ENCODE results near the gene EIPR1. TPM values are rescaled to one million over a fixed set of nuclear protein-coding genes. Genes with fewer than 3 reads are reported as not detected.

Gene EIPR1
- total and polyA plus RNA-seq, 2 donors (not counting 3 experiments of a cell fraction or from before 2014, with no cell fraction given), result 30.8 to 57.3 TPM

DNA sequence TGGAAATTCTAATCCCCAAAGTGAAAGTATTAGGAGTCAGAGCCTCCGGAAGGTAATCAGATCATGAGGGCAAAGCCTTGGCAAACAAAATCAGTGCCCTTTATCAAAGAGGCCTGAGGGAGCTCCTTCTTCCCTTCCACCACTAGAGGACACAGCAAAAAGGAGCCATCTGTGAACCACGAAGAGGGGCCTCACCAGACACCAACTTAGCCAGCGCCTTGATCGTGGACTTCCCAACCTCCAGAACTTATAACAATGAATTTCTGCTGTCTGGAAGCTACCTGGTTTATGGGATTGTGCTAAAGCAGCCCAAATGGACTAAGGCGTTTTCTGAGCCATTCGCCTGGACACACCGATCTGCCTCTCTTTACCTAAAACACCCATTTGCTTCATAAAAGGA lies 133.1 kb downstream of the EIPR1 start:
- H3K4me3 ChIP-seq (replicated peaks in 1 of 3; ENCODE audit: insufficient read depth in 1 of 3, low read depth in 1 of 3, low read length in 3 of 3), result no peak overlapping the region
- H3K4me1 ChIP-seq (ENCODE audit: control insufficient read depth, extremely low read depth, insufficient read depth, low read length), result no peaks in the 10 kb centered on the region
- H3K79me2 ChIP-seq (ENCODE audit: control insufficient read depth, insufficient read depth, low read length), result no peaks in the 10 kb centered on the region
- H2AFZ ChIP-seq (ENCODE audit: low read depth, low read length), result no peak overlapping the region
- no peaks in the 10 kb centered on the region for H3K27me3 ChIP-seq (ENCODE audit: control insufficient read depth in 2 of 2, insufficient read depth in 2 of 2, low read length in 2 of 2)
- no peak for FAIRE-seq
- H3K9me3 ChIP-seq (replicated peaks; ENCODE audit: control insufficient read depth, insufficient read depth, low read length), result no peaks in the 10 kb centered on the region
- H4K20me1 ChIP-seq (replicated peaks; ENCODE audit: control insufficient read depth, extremely low read depth, insufficient read depth, low read length), result no peaks in the 10 kb centered on the region
- no peak overlapping the region for H3K27ac ChIP-seq (ENCODE audit: insufficient read depth, low read depth, low read length)
- H3K4me2 ChIP-seq (ENCODE audit: insufficient read depth, low read length), result no peak overlapping the region
- dilution Hi-C loops (cut with MboI; ENCODE audit: extremely low pct_ligation_motif_present, low sequenced_read_pairs) (no loop called here), intact Hi-C loops (cut with micrococcal nuclease) (no loop called here)
- H3K9me1 ChIP-seq (replicated peaks; ENCODE audit: control insufficient read depth, extremely low read depth, insufficient read depth, low read length), result peaks cover 2% of the 10 kb centered on the region
- H3K36me3 ChIP-seq (ENCODE audit: control insufficient read depth in 2 of 2, extremely low read depth in 1 of 2, insufficient read depth in 2 of 2, low read length in 2 of 2), result no peaks in the 10 kb centered on the region
- TF ChIP-seq GATA2 (IDR thresholded peaks at IDR 0.05; ENCODE audit: insufficient read depth, insufficient read length, low read depth, low read length), result no peak
- no peak for TF ChIP-seq EZH2 (IDR thresholded peaks at IDR 0.05; ENCODE audit: borderline replicate concordance, low read depth, low read length, severe bottlenecking)
- TF ChIP-seq FOS (IDR thresholded peaks at IDR 0.05; ENCODE audit: borderline replicate concordance, insufficient read depth, low read length), result no peak
- no peak for TF ChIP-seq MYC (IDR thresholded peaks at IDR 0.05; ENCODE audit: low read depth, low read length)
- TF ChIP-seq POLR2A (IDR thresholded peaks at IDR 0.05; ENCODE audit: low read depth, low read length), result no peak
- TF ChIP-seq, protein P1, sequence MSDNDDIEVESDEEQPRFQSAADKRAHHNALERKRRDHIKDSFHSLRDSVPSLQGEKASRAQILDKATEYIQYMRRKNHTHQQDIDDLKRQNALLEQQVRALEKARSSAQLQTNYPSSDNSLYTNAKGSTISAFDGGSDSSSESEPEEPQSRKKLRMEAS (IDR thresholded peaks at IDR 0.05; ENCODE audit: insufficient read depth, insufficient read length), result no peak
- DNase-seq (ENCODE audit: low read depth, low spot score), result no peak
- H3K9ac ChIP-seq (replicated peaks; ENCODE audit: extremely low read depth, insufficient read depth, low read length), result no peak overlapping the region
- POLR2A ChIA-PET, result no interaction called here
- CTCF ChIA-PET, result no interaction called here
- BruUV-seq (replicated peaks), result no TSS peak

- Histone ChIP-seq H3K79me2 (ENCODE audit: control insufficient read depth, insufficient read depth, low read length) (no peaks in the 10 kb centered on the region), H3K4me1 (ENCODE audit: control insufficient read depth, extremely low read depth, insufficient read depth, low read length) (no peaks in the 10 kb centered on the region), H3K27ac (ENCODE audit: insufficient read depth, low read depth, low read length) (no peak overlapping the region), H3K9me1 (replicated peaks; ENCODE audit: control insufficient read depth, extremely low read depth, insufficient read depth, low read length) (peaks cover 2% of the 10 kb centered on the region), H3K27me3 (ENCODE audit: control insufficient read depth in 2 of 2, insufficient read depth in 2 of 2, low read length in 2 of 2) (no peaks in the 10 kb centered on the region), H3K9ac (replicated peaks; ENCODE audit: extremely low read depth, insufficient read depth, low read length) (no peak overlapping the region), H3K4me2 (ENCODE audit: insufficient read depth, low read length) (no peak overlapping the region), H4K20me1 (replicated peaks; ENCODE audit: control insufficient read depth, extremely low read depth, insufficient read depth, low read length) (no peaks in the 10 kb centered on the region), H3K4me3 (replicated peaks in 1 of 3; ENCODE audit: insufficient read depth in 1 of 3, low read depth in 1 of 3, low read length in 3 of 3) (no peak overlapping the region), H3K36me3 (ENCODE audit: control insufficient read depth in 2 of 2, extremely low read depth in 1 of 2, insufficient read depth in 2 of 2, low read length in 2 of 2) (no peaks in the 10 kb centered on the region), H3K9me3 (replicated peaks; ENCODE audit: control insufficient read depth, insufficient read depth, low read length) (no peaks in the 10 kb centered on the region), H2AFZ (ENCODE audit: low read depth, low read length) (no peak overlapping the region)
- intact Hi-C loops (cut with micrococcal nuclease) (no loop called here), dilution Hi-C loops (cut with MboI; ENCODE audit: extremely low pct_ligation_motif_present, low sequenced_read_pairs) (no loop called here)
- no TSS peak for BruUV-seq (replicated peaks)
- no peak for DNase-seq (ENCODE audit: low read depth, low spot score)
- ChIA-PET CTCF (no interaction called here), POLR2A (no interaction called here)
- TF ChIP-seq POLR2AphosphoS5 (IDR thresholded peaks at IDR 0.05; ENCODE audit: insufficient read depth, low read depth, low read length) (no peak), POLR2A (IDR thresholded peaks at IDR 0.05; ENCODE audit: low read depth, low read length) (no peak), EZH2 (IDR thresholded peaks at IDR 0.05; ENCODE audit: borderline replicate concordance, low read depth, low read length, severe bottlenecking) (no peak), MYC (IDR thresholded peaks at IDR 0.05; ENCODE audit: low read depth, low read length) (no peak), GATA2 (IDR thresholded peaks at IDR 0.05; ENCODE audit: insufficient read depth, insufficient read length, low read depth, low read length) (no peak), JUN (IDR thresholded peaks at IDR 0.05; ENCODE audit: borderline replicate concordance, insufficient read depth, insufficient read length, low read depth) (no peak), FOS (IDR thresholded peaks at IDR 0.05; ENCODE audit: borderline replicate concordance, insufficient read depth, low read length) (no peak)
- TF ChIP-seq, protein P1 (IDR thresholded peaks at IDR 0.05; ENCODE audit: insufficient read depth, insufficient read length), result no peak
- TF ChIP-seq, protein P2, sequence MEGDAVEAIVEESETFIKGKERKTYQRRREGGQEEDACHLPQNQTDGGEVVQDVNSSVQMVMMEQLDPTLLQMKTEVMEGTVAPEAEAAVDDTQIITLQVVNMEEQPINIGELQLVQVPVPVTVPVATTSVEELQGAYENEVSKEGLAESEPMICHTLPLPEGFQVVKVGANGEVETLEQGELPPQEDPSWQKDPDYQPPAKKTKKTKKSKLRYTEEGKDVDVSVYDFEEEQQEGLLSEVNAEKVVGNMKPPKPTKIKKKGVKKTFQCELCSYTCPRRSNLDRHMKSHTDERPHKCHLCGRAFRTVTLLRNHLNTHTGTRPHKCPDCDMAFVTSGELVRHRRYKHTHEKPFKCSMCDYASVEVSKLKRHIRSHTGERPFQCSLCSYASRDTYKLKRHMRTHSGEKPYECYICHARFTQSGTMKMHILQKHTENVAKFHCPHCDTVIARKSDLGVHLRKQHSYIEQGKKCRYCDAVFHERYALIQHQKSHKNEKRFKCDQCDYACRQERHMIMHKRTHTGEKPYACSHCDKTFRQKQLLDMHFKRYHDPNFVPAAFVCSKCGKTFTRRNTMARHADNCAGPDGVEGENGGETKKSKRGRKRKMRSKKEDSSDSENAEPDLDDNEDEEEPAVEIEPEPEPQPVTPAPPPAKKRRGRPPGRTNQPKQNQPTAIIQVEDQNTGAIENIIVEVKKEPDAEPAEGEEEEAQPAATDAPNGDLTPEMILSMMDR (IDR thresholded peaks at IDR 0.05; ENCODE audit: extremely low read depth in 1 of 2, insufficient read depth in 1 of 2, low read depth in 1 of 2, low read length in 2 of 2), result no peak
- no peak for FAIRE-seq
Measured at GRCh38 chr2:3243804-3244203, 133.8 kb downstream of the EIPR1 start.
